K562 (cell line): Measurements from ENCODE around the gene P2RY8.

ENCODE experiments used
- MEF2A ChIP-seq: IDR thresholded peaks from 2 replicates; pipeline ENCODE4 v1.6.1; 2011; ENCODE audit warnings: low read depth, mild to moderate bottlenecking, low read length, moderate library complexity; ENCODE audit not compliant: control insufficient read depth
- SMAD2 ChIP-seq: fragments of 150-350 bp; IDR thresholded peaks from 2 replicates; pipeline ENCODE4 v1.6.1; 2014; ENCODE audit warnings: low read depth, mild to moderate bottlenecking, low read length

GRCh38 chrX:1511829-1512228 is 25.2 kb downstream of the P2RY8 start:
- TF ChIP-seq MEF2A (no peak), SMAD2 (no peak)
